GM12891 (cell line): ENCODE data around the gene UQCR11.

Source experiments
- DNase-seq: peaks from one replicate; pipeline ENCODE4 v3.0.0; 2011; ENCODE audit warnings: low spot score; ENCODE audit not compliant: insufficient read length
- FAIRE-seq: peaks from 2 replicates; lab custom pipeline; 2011; peaks lifted over from hg19 to GRCh38; lab: Jason Lieb, UNC
- PAX5 ChIP-seq: IDR thresholded peaks from 2 replicates; pipeline ENCODE4 v1.6.1; 2011; ENCODE audit warnings: low read length, moderate library complexity, mild to moderate bottlenecking; ENCODE audit not compliant: insufficient read depth, severe bottlenecking
- POLR2A ChIP-seq: IDR thresholded peaks from 2 replicates; pipeline ENCODE4 v1.6.1; 2011; ENCODE audit warnings: low read depth, low read length, control low read depth
- POLR2AphosphoS5 ChIP-seq: IDR thresholded peaks from 2 replicates; pipeline ENCODE4 v1.6.1; 2011; ENCODE audit warnings: low read depth, low read length, control low read depth
- POU2F2 ChIP-seq: IDR thresholded peaks from 2 replicates; pipeline ENCODE4 v1.6.1; 2011; ENCODE audit warnings: low read depth, mild to moderate bottlenecking, control low read depth, low read length, moderate library complexity
- SPI1 ChIP-seq: IDR thresholded peaks from 2 replicates; pipeline ENCODE4 v1.6.1; 2011; ENCODE audit warnings: low read depth, low read length, control low read depth
- TAF1 ChIP-seq: IDR thresholded peaks from 2 replicates; pipeline ENCODE4 v1.6.1; 2011; ENCODE audit warnings: low read depth, low read length, control low read depth

UQCR11 gene

GRCh38 chr19:1636325-1637236, 31.3 kb upstream of the UQCR11 start:
- no peak for DNase-seq
- no peak for FAIRE-seq
- no peak for TF ChIP-seq POLR2A
- no peak for TF ChIP-seq SPI1
- TF ChIP-seq POLR2AphosphoS5: no peak
- no peak for TF ChIP-seq POU2F2
- no peak for TF ChIP-seq TAF1
- no peak for TF ChIP-seq PAX5

GRCh38 chr19:1634938-1635243, 29.6 kb upstream of the UQCR11 start:
- DNase-seq (no peak), FAIRE-seq (no peak)
- no peak for TF ChIP-seq PAX5
- TF ChIP-seq POLR2A: no peak
- no peak for TF ChIP-seq SPI1
- no peak for TF ChIP-seq TAF1
- no peak for TF ChIP-seq POU2F2
- no peak for TF ChIP-seq POLR2AphosphoS5

GRCh38 chr19:1634242-1634937, 29.1 kb upstream of the UQCR11 start:
- DNase-seq: no peak
- no peak for FAIRE-seq
- TF ChIP-seq SPI1 (no peak), TAF1 (no peak), POLR2AphosphoS5 (no peak), POLR2A (no peak), PAX5 (no peak), POU2F2 (no peak)

GRCh38 chr19:1633269-1633826, 28.1 kb upstream of the UQCR11 start:
- DNase-seq (no peak), FAIRE-seq (no peak)
- TF ChIP-seq POLR2AphosphoS5: no peak
- no peak for TF ChIP-seq TAF1
- TF ChIP-seq POU2F2: no peak
- no peak for TF ChIP-seq PAX5
- no peak for TF ChIP-seq POLR2A
- TF ChIP-seq SPI1: no peak

- FAIRE-seq: no peak
These were observed 27.4 kb upstream of the UQCR11 start for GRCh38 chr19:1632462-1633268.

GRCh38 chr19:1631557-1632100, 26.4 kb upstream of the UQCR11 start:
- FAIRE-seq: no peak
- TF ChIP-seq POU2F2 (no peak), POLR2AphosphoS5 (no peak), POLR2A (no peak), TAF1 (no peak), SPI1 (no peak), PAX5 (no peak)
- no peak for DNase-seq

More at GRCh38 chr19:1632462-1633268, 27.4 kb upstream of the UQCR11 start:
- TF ChIP-seq SPI1 (no peak), POLR2A (no peak), POLR2AphosphoS5 (no peak), PAX5 (no peak), TAF1 (no peak)
- DNase-seq: no peak

GRCh38 chr19:1630811-1631210, 25.5 kb upstream of the UQCR11 start:
- FAIRE-seq (no peak), DNase-seq (no peak)
- no peak for TF ChIP-seq PAX5
- no peak for TF ChIP-seq POLR2A
- no peak for TF ChIP-seq POLR2AphosphoS5
- no peak for TF ChIP-seq POU2F2
- TF ChIP-seq SPI1: no peak
- TF ChIP-seq TAF1: no peak

GRCh38 chr19:1630012-1630411, 24.8 kb upstream of the UQCR11 start:
- TF ChIP-seq PAX5 (no peak), POLR2AphosphoS5 (no peak), SPI1 (no peak), POU2F2 (no peak), POLR2A (no peak), TAF1 (no peak)
- DNase-seq (no peak), FAIRE-seq (no peak)

- DNase-seq: no peak
- no peak for FAIRE-seq
- TF ChIP-seq POU2F2 (no peak), POLR2A (no peak), PAX5 (no peak), POLR2AphosphoS5 (no peak), TAF1 (no peak), SPI1 (no peak)
These were observed 24.1 kb upstream of the UQCR11 start for GRCh38 chr19:1629256-1629808.
